Breast epithelium (tissue), 3 donors: ENCODE data around the gene BRICD5.

Experiments used
- POLR2A ChIP-seq: fragments of 450-650 bp; IDR thresholded peaks from one replicate; pipeline ENCODE4 v1.6.1; 2016; ENCODE audit warnings: antibody characterized with exemption, mild to moderate bottlenecking, moderate library complexity
- POLR2AphosphoS5 ChIP-seq, 3 donors: sonication (generic); formaldehyde crosslinking; IDR thresholded peaks; one replicate each; pipeline ENCODE4 v1.6.1; 2017; ENCODE audit warnings: antibody characterized with exemption in 3 of 3
- TF ChIP-seq, protein P1 (sequence below), 3 donors: fragments of 450-650 bp; IDR thresholded peaks; one replicate each; pipeline ENCODE4 v1.5.1; 2016 to 2017; ENCODE audit warnings: antibody characterized with exemption in 3 of 3, mild to moderate bottlenecking in 3 of 3, moderate library complexity in 3 of 3

DNA sequence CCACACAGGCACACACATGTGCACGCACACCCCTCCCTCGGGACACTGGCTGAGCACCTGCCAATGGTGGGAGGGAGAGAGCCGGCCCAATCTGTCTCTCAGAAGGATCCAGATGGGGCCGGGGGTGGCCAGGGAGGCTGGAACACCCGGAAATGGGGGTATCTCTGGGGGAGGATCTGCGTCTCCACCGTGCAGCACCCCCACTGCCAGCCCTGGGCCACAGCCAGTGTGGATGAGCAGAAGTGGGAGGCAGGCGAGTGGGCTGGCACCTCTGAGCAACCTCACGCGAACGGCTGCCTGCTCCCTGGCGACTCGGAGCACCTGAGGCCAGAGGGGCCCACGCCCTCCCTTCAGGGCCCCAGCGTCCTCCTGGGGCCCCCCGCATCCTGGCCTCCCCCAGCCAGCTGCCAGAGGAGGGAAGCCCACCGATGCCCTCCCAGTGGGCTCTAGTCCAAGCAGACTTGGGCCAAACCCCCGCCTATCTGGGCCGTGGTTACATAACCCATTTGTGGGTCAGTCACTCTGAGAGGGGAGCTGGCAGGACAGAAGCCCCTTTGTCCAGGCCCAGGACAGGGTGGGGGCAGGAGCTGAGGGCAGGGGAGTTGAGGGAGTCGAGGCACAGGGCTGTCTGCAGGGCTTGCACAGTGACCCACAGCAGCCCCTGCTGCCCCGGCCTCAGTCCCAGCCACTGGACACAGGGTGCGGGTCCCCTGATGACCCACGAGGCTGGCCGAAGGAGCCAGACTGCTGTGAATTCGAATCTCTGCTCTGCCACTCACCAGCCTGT, 19.8 kb downstream of the BRICD5 start:
- no peak for TF ChIP-seq POLR2AphosphoS5 (IDR thresholded peaks at IDR 0.05)
- no peak for TF ChIP-seq POLR2A
- TF ChIP-seq, protein P1, sequence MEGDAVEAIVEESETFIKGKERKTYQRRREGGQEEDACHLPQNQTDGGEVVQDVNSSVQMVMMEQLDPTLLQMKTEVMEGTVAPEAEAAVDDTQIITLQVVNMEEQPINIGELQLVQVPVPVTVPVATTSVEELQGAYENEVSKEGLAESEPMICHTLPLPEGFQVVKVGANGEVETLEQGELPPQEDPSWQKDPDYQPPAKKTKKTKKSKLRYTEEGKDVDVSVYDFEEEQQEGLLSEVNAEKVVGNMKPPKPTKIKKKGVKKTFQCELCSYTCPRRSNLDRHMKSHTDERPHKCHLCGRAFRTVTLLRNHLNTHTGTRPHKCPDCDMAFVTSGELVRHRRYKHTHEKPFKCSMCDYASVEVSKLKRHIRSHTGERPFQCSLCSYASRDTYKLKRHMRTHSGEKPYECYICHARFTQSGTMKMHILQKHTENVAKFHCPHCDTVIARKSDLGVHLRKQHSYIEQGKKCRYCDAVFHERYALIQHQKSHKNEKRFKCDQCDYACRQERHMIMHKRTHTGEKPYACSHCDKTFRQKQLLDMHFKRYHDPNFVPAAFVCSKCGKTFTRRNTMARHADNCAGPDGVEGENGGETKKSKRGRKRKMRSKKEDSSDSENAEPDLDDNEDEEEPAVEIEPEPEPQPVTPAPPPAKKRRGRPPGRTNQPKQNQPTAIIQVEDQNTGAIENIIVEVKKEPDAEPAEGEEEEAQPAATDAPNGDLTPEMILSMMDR (IDR thresholded peaks at IDR 0.05), result no peak
